ENCODE data around the gene DNAH6.

GRCh38 chr2:84731185-84731584 lies 214.9 kb downstream of the DNAH6 start:
- TF ChIP-seq CTCF (IDR thresholded peaks at IDR 0.05; ENCODE audit: low read depth, low read length): no peak
- TF ChIP-seq EZH2phosphoT487 (IDR thresholded peaks at IDR 0.05; ENCODE audit: low read depth): no peak

All from OCI-LY3 (cell line).